Measurements from ENCODE around the gene YWHAH.
A peak's percentile ranks its signal among the peaks of the same experiment; 100 is the strongest.

The YWHAH gene

GRCh38 chr22:31943978-31944699, at the start of gene YWHAH:
Gene YWHAH, plus strand, starts transcription at chr22:31944535. Its CDS starts 199 bp downstream, at chr22:31944734.
- DNase-seq, result peak; percentile 97

- peak; percentile 91 for DNase-seq
Measured at GRCh38 chr22:31895411-31896123, 48.8 kb upstream of the YWHAH start.

- DNase-seq, result peak; percentile 91
Measured at GRCh38 chr22:31896472-31896871, 47.9 kb upstream of the YWHAH start.

GRCh38 chr22:31897842-31898805, 46.2 kb upstream of the YWHAH start:
- no peak for DNase-seq

GRCh38 chr22:31898926-31899325, 45.4 kb upstream of the YWHAH start:
- no peak for DNase-seq

- DNase-seq, result no peak
Measured at GRCh38 chr22:31899669-31900068, 44.7 kb upstream of the YWHAH start.

GRCh38 chr22:31901388-31902137, 42.8 kb upstream of the YWHAH start:
- DNase-seq, result peak; percentile 92

- DNase-seq, result no peak
Measured at GRCh38 chr22:31904651-31905050, 39.7 kb upstream of the YWHAH start.

GRCh38 chr22:31905356-31905755, 39.0 kb upstream of the YWHAH start:
- no peak for DNase-seq

GRCh38 chr22:31906086-31906485, 38.2 kb upstream of the YWHAH start:
- no peak for DNase-seq

- no peak for DNase-seq
Measured at GRCh38 chr22:31906569-31906968, 37.8 kb upstream of the YWHAH start.

- DNase-seq, result no peak
Measured at GRCh38 chr22:31909977-31910376, 34.4 kb upstream of the YWHAH start.

- no peak for DNase-seq
Measured at GRCh38 chr22:31911565-31912406, 32.5 kb upstream of the YWHAH start.

GRCh38 chr22:31912407-31912743, 32.0 kb upstream of the YWHAH start:
- DNase-seq, result no peak

- no peak for DNase-seq
Measured at GRCh38 chr22:31915586-31915985, 28.7 kb upstream of the YWHAH start.

- no peak for DNase-seq
Measured at GRCh38 chr22:31917227-31917921, 27.0 kb upstream of the YWHAH start.

GRCh38 chr22:31919730-31920129, 24.6 kb upstream of the YWHAH start:
- no peak for DNase-seq

- no peak for DNase-seq
Measured at GRCh38 chr22:31920306-31920705, 24.0 kb upstream of the YWHAH start.

- no peak for DNase-seq
Measured at GRCh38 chr22:31921106-31921505, 23.2 kb upstream of the YWHAH start.

- DNase-seq, result no peak
Measured at GRCh38 chr22:31922534-31922933, 21.8 kb upstream of the YWHAH start.

- DNase-seq, result peak; percentile 48
Measured at GRCh38 chr22:31923136-31923535, 21.2 kb upstream of the YWHAH start.

Data from OCI-M1 (cell line).